Body of pancreas (tissue), 4 donors: ENCODE results near the gene TMEM109.

Experiments used
- CTCF ChIP-seq, 7 experiments: fragments of 450-650 bp in 4 of 7; fragments of 200-600 bp in 3 of 7; sonication (generic) in 3 of 7; IDR thresholded peaks; one replicate each; pipeline ENCODE4 v1.5.1; 2016 to 2019; ENCODE audit warnings: antibody characterized with exemption in 7 of 7
- POLR2A ChIP-seq, 3 donors: fragments of 450-650 bp; IDR thresholded peaks; one replicate each; pipeline ENCODE4 v1.6.1; 2016; ENCODE audit warnings: antibody characterized with exemption in 3 of 3, mild to moderate bottlenecking in 2 of 3

- peak; percentile 78 to 88 (median 83) for TF ChIP-seq CTCF (IDR thresholded peaks at IDR 0.05)
- TF ChIP-seq POLR2A (IDR thresholded peaks at IDR 0.05): no peak
Measured at GRCh38 chr11:60970369-60970774, 56.4 kb downstream of the TMEM109 start.
